ENCODE data around the gene SEC16A.

DNA sequence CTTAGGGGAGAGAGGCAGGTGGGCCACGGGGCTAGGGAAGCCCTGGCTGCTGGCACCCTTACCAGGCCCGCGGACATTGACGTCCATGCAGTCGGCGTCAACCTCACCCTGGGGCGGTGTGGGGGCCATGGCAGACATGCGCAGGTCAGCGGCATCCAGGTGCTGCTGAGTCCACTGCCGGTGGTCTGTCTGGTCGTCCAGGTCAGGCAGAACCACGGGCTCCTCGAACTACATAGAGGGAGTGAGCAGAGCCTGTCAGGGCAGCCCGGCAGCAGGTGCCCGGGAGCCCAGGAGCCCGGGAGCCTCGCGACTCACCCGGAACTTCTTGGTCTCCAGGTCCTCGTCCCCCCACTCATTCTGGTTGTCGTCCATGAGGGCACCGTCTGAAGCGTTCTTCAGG is 18.8 kb upstream of the SEC16A start:
- TF ChIP-seq POLR2A (IDR thresholded peaks at IDR 0.05), result no peak
- TF ChIP-seq, protein P1, sequence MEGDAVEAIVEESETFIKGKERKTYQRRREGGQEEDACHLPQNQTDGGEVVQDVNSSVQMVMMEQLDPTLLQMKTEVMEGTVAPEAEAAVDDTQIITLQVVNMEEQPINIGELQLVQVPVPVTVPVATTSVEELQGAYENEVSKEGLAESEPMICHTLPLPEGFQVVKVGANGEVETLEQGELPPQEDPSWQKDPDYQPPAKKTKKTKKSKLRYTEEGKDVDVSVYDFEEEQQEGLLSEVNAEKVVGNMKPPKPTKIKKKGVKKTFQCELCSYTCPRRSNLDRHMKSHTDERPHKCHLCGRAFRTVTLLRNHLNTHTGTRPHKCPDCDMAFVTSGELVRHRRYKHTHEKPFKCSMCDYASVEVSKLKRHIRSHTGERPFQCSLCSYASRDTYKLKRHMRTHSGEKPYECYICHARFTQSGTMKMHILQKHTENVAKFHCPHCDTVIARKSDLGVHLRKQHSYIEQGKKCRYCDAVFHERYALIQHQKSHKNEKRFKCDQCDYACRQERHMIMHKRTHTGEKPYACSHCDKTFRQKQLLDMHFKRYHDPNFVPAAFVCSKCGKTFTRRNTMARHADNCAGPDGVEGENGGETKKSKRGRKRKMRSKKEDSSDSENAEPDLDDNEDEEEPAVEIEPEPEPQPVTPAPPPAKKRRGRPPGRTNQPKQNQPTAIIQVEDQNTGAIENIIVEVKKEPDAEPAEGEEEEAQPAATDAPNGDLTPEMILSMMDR (IDR thresholded peaks at IDR 0.05), result no peak
